NCI-H1436 treated with DMSO at 0.1 percent for 48 hours (cell line): Measurements from ENCODE around the gene MKNK1.

Source experiments
- DNase-seq: peaks from one replicate; lab custom pipeline; 2025; lab: John Stamatoyannopoulos, UW

Gene MKNK1

GRCh38 chr1:46539972-46540371, 64.1 kb downstream of the MKNK1 start:
- no peak for DNase-seq

- no peak for DNase-seq
Measured at GRCh38 chr1:46538147-46538546, 65.9 kb downstream of the MKNK1 start.

GRCh38 chr1:46537651-46538050, 66.4 kb downstream of the MKNK1 start:
- no peak for DNase-seq

- no peak for DNase-seq
Measured at GRCh38 chr1:46536527-46536926, 67.5 kb downstream of the MKNK1 start.

- DNase-seq = no peak
Measured at GRCh38 chr1:46535063-46535462, 69.0 kb downstream of the MKNK1 start.

GRCh38 chr1:46533179-46533864, 70.7 kb downstream of the MKNK1 start:
- no peak for DNase-seq

- DNase-seq = no peak
Measured at GRCh38 chr1:46532498-46533178, 71.4 kb downstream of the MKNK1 start.

- DNase-seq = no peak
Measured at GRCh38 chr1:46532095-46532494, 72.0 kb downstream of the MKNK1 start.

- no peak for DNase-seq
Measured at GRCh38 chr1:46530791-46531409, 73.2 kb downstream of the MKNK1 start.

- no peak for DNase-seq
Measured at GRCh38 chr1:46530311-46530710, 73.8 kb downstream of the MKNK1 start.

GRCh38 chr1:46529031-46529630, 74.9 kb downstream of the MKNK1 start:
- DNase-seq = no peak

GRCh38 chr1:46528297-46528955, 75.6 kb downstream of the MKNK1 start:
- DNase-seq = no peak

- no peak for DNase-seq
Measured at GRCh38 chr1:46527474-46528296, 76.4 kb downstream of the MKNK1 start.

GRCh38 chr1:46526691-46527291, 77.3 kb downstream of the MKNK1 start:
- DNase-seq = no peak

- no peak for DNase-seq
Measured at GRCh38 chr1:46526013-46526690, 77.9 kb downstream of the MKNK1 start.

GRCh38 chr1:46525253-46525983, 78.7 kb downstream of the MKNK1 start:
- no peak for DNase-seq

- no peak for DNase-seq
Measured at GRCh38 chr1:46524843-46525242, 79.2 kb downstream of the MKNK1 start.

GRCh38 chr1:46523496-46524353, 80.3 kb downstream of the MKNK1 start:
- no peak for DNase-seq

GRCh38 chr1:46522969-46523320, 81.1 kb downstream of the MKNK1 start:
- no peak for DNase-seq
